GM12873 (cell line): ENCODE results near the gene SIGLEC10.

ENCODE experiments used
- CTCF ChIP-seq: IDR thresholded peaks from 2 replicates; pipeline ENCODE4 v1.5.1; 2012; ENCODE audit warnings: low read depth, mild to moderate bottlenecking, moderate library complexity, low read length, control low read depth; ENCODE audit not compliant: insufficient read depth; ENCODE audit errors: missing control alignments

Gene SIGLEC10

GRCh38 chr19:51448011-51448410 lies 30.6 kb upstream of the SIGLEC10 start:
- no peak for TF ChIP-seq CTCF

- no peak for TF ChIP-seq CTCF
These were observed 24.3 kb upstream of the SIGLEC10 start for GRCh38 chr19:51441410-51442390.

- no peak for TF ChIP-seq CTCF
These were observed 23.5 kb upstream of the SIGLEC10 start for GRCh38 chr19:51440846-51441409.

- TF ChIP-seq CTCF, result no peak
These were observed 22.6 kb upstream of the SIGLEC10 start for GRCh38 chr19:51440052-51440451.

- peak; percentile 77 for TF ChIP-seq CTCF
These were observed 21.6 kb upstream of the SIGLEC10 start for GRCh38 chr19:51439021-51439465.

GRCh38 chr19:51434456-51434855 lies 17.0 kb upstream of the SIGLEC10 start:
- no peak for TF ChIP-seq CTCF

- TF ChIP-seq CTCF, result no peak
These were observed 15.6 kb upstream of the SIGLEC10 start for GRCh38 chr19:51433043-51433442.
